HS-27A (cell line): ENCODE data around the gene KCNQ1.

Source experiments
- DNase-seq: peaks from one replicate; pipeline ENCODE4 v3.0.0-alpha.2; 2012; ENCODE audit warnings: low read depth, missing footprints

The KCNQ1 gene

GRCh38 chr11:2524446-2525165 is 79.8 kb downstream of the KCNQ1 start:
- DNase-seq = no peak

GRCh38 chr11:2525166-2525861 is 80.5 kb downstream of the KCNQ1 start:
- DNase-seq = no peak

DNA sequence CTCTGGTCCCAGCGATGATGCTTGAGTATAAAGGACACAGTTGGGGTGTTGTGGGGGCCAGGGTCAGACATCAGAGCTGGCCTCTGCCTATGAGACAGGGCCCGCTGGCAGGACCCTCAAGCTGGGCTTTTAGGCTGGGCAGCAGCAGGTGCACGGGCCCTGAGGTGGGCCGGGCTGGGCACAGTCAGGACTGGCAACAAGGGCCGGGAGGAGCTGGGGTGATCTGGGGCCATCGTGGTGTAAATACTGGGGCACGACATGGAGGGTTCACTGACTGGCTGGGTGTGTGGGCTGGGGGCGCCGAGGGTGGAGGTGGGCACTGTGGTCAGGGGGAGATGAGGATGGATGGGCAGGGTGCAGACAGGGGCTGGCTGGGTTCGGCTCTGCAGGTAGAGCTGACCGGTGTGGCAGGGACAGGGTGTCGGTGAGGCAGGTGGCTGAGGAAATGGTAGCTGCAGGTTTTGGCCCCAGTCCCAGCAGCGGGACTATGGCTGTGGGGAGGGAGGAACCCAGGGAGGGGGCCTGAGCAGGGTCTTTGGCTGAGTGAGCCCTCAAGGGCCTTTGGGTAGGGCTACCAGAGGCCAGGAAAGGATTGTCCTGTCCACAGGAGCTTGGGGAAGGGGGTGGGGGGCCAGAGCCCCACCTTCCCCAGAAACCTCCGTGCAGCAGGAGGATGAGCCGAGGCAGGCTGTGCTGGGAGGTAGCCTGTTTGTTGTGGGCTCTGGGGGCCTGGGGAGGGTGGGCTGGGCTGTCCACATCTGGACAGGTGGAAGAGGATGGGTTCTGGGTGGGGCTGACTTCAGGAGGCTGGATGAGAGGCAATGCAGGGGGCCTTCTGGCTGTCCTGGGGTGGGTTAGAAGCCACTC is 81.4 kb downstream of the KCNQ1 start:
- DNase-seq = no peak

- DNase-seq = no peak
Measured at GRCh38 chr11:2526808-2527381, 82.1 kb downstream of the KCNQ1 start.

DNA sequence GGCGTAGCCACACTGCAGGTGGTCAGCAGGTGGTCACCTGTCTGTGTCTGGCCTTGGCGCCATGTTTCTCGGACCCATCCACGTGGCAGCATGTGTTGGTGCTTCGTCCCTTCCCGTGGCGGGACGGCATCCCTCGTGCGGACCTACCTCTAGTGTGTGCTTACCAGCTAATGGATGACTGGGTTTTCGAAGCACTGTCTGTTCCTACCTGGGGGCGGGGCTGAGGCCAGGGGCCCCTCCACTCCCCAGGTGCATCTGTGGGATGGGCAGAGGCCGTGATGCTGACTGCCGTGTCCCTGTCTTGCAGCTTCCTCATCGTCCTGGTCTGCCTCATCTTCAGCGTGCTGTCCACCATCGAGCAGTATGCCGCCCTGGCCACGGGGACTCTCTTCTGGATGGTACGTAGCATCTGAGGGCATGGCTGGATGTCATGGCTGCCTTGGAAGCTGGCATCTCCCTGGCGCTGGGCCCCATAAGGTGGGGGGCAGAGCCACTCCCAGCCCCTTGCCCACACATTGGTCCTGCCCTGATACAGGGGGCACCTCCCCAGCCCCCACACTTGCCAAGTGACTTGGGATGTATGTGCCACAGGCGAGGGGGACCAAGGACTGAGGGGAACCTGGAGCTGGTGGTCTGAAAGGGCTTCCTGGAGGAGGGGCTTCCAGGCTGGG is 82.9 kb downstream of the KCNQ1 start:
- no peak for DNase-seq

DNA sequence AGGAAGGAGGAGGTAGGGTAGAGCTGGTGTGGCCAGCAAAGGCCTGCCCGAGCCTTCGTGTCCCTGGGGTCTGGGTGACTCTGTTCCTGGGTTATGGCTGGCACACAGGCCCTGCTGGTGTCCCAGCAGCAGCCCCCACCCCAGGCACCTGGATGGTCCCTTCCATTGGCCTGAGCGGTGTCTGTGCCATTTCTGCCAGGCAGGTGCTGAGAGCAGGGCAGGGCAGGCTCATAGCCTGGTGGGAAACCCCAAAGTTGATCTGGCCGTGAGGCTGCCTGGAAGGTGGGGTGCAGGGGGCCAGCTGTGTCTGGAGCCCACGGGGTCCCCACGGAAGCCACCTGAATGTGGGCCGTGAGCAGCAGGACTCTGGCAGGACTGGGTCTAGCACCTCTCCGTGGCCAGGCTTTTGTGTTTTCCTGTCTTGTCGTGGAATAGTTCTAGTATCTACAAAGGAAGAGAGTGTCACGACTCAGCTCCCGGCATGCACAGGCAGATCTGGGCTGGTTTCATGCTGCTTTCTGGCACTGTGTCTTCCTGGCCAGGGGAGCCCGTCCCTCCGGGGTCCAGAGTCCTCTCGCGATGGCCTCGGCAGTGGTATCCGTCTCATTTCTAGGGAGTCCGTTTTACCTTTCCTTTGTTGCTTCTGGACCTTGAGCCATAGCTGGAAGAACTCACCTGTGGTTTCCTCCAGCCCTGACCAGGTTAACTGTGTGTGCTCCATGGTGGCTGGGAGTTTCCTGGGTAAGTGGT is 83.7 kb downstream of the KCNQ1 start:
- no peak for DNase-seq

DNA sequence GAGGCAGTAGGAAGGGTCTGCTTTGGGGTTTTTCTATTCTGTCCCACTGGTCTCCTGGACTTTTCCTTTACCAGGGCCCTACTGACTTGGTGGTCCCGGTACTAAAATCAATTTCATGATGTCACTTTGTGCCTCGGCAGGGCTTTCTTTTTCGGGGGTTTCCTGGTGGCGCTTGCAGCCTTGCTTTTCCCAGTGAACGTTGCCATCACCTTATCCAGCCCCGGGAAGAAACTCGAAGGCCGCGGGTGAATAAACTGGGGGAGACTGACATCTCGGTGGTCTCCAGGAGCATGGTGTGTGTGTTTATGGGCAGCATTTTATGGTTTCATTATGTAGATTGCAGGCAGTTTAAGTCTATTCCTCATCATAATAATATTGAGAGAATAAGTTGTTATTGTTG is 84.4 kb downstream of the KCNQ1 start:
- DNase-seq = no peak

GRCh38 chr11:2529636-2530035 is 84.8 kb downstream of the KCNQ1 start:
- DNase-seq = no peak

DNA sequence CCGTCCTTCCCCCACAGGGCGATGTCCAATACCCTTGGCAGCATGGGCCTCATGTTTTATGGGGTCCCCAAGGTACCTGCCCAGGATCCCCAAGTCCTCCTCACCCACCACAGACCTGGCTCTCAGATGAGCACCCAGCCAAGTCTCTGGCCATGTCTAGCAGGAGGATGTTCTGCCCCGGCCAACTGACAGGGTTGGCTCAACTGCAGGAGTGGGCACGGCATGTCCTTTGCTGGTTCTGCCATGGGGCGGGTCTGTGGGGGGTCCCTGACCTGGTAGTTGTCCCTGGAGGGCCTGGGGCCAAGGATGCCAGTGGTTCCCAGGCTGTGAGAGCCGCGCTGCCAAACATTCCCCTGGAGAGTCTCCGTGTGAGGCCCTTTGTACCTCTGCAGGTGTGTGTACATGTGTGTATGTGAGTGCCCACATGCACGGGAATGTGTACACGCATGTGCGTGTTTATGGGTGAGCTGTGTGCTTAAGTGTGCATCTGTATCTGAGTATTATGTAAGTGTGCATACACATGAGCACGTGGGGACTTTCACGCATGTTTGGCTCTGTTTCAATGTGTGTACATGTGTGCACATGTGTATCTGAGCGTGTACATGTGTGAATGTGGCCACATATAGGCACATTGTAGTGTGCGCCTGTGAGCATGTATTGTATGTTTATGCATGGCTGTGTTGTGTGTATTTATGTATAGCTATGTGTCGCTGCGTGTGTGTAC is 85.5 kb downstream of the KCNQ1 start:
- no peak for DNase-seq

- DNase-seq = no peak
Measured at GRCh38 chr11:2530855-2531200, 86.0 kb downstream of the KCNQ1 start.

- peak; percentile 22 for DNase-seq
Measured at GRCh38 chr11:2531277-2531986, 86.6 kb downstream of the KCNQ1 start.

DNA sequence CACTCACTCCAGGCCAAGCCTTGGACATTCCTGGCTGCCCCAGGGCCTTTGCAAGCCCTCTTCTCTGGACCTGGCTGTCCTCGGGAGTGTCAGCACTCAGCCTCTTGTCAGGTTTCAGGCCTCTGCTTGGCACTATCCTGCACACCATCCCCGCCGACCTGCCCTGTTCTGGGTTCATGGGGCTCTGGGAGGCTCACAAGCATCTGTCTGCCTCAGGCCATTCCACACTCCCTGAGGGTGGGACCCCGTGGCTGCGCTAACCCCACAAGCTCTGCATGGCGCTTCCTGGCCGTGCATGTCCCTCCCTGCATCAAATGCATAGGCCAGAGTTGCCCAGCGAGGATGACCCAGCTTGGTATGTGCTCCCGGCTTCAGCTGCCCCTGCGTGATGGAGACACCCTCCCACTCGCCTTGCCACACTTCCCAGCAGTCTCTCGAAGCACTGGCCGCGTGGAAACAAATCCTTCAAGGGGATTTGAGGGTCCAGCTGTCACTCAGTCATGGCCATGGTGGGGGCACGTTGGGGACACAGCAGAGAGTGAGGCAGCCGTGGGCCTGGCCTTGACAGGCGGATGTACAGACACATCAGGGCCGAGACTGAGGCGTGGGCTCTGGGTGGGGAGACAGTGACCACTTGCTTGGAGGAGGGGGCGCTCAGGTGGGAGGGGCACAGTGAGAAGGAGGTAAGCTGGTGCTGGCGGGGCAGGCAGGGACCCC is 87.3 kb downstream of the KCNQ1 start:
- DNase-seq = no peak

DNA sequence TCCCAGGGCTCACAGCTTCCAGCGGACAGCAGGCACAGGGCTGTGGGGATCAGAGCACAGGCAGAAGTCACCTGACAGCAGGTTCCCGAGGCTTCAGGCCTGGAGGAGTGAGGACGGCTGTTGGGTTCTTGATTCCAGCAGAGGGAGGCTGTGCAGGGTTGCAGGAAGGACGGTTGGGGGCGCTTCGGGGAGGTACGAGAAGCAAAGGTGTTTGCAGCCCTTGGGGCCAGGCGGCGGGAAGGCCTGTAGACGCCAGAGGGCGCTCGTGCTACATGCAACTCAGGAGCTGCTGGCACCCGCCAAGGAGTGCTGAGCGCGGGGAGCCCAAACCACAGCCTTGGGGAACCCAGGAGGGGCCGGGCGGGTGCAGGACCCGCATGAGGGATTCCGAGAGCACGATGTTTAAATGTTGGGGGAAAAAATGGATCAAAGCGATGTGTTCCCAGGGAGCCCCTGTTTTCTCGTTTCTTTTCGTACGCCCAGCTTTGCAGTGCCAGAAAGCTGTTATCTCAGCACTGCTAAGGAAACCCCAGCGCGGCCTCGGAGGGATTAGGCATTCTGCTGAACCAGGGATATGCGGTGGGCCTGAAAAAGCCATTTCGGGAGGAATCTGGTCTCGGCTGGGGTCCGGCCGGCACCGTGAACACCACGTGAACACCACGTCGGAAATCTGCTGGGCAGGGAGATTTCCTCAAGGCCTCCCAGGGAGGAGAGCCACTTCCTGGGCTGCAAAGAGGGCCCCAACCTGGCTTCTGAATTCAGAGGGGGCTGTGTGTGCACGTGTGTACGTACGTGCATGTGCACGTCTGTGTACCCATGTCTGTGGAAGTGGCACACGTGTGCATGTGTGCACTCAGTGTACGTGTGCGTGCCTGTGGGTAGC is 88.1 kb downstream of the KCNQ1 start:
- peak; percentile 73 for DNase-seq

GRCh38 chr11:2533587-2534133 is 88.9 kb downstream of the KCNQ1 start:
- peak; percentile 74 for DNase-seq

GRCh38 chr11:2534134-2534956 is 89.5 kb downstream of the KCNQ1 start:
- DNase-seq = no peak

- DNase-seq = no peak
Measured at GRCh38 chr11:2534957-2535672, 90.3 kb downstream of the KCNQ1 start.
